ENCODE data around the gene PACSIN2.

PACSIN2 gene

GRCh38 chr22:42862045-42862734 lies 152.8 kb downstream of the PACSIN2 start:
- DNase-seq (ENCODE audit: low read depth in 2 of 2), result no peak

GRCh38 chr22:42860968-42861367 lies 154.0 kb downstream of the PACSIN2 start:
- no peak for DNase-seq (ENCODE audit: low read depth in 2 of 2)

GRCh38 chr22:42857845-42858481 lies 157.0 kb downstream of the PACSIN2 start:
- no peak for DNase-seq (ENCODE audit: low read depth in 2 of 2)

GRCh38 chr22:42856865-42857704 lies 157.9 kb downstream of the PACSIN2 start, which contains the start of gene ARFGAP3:
ARFGAP3 (minus strand) TSS chr22:42857273; CDS start chr22:42857182, 91 bp downstream.
- peak; percentile 83 to 95 for DNase-seq (ENCODE audit: low read depth in 2 of 2)

- DNase-seq (ENCODE audit: low read depth in 2 of 2), result peak; percentile 34 to 62
Observed at GRCh38 chr22:42856179-42856864, 158.6 kb downstream of the PACSIN2 start.

GRCh38 chr22:42855721-42856120 lies 159.2 kb downstream of the PACSIN2 start:
- DNase-seq (ENCODE audit: low read depth in 2 of 2), result no peak

- no peak for DNase-seq (ENCODE audit: low read depth in 2 of 2)
Observed at GRCh38 chr22:42855211-42855610, 159.7 kb downstream of the PACSIN2 start.

GRCh38 chr22:42848941-42849550 lies 165.9 kb downstream of the PACSIN2 start:
- DNase-seq (ENCODE audit: low read depth in 2 of 2), result no peak

GRCh38 chr22:42847110-42847509 lies 167.8 kb downstream of the PACSIN2 start:
- DNase-seq (ENCODE audit: low read depth in 2 of 2), result no peak

GRCh38 chr22:42844756-42845155 lies 170.2 kb downstream of the PACSIN2 start:
- DNase-seq (ENCODE audit: low read depth in 2 of 2), result no peak

- DNase-seq (ENCODE audit: low read depth in 2 of 2), result no peak
Observed at GRCh38 chr22:42842658-42843370, 172.1 kb downstream of the PACSIN2 start.

GRCh38 chr22:42841444-42841843 lies 173.5 kb downstream of the PACSIN2 start:
- DNase-seq (ENCODE audit: low read depth in 2 of 2), result no peak

- DNase-seq (ENCODE audit: low read depth in 2 of 2), result no peak
Observed at GRCh38 chr22:42837556-42837955, 177.4 kb downstream of the PACSIN2 start.

- DNase-seq (ENCODE audit: low read depth in 2 of 2), result no peak
Observed at GRCh38 chr22:42836026-42836425, 178.9 kb downstream of the PACSIN2 start.

- no peak for DNase-seq (ENCODE audit: low read depth in 2 of 2)
Observed at GRCh38 chr22:42834177-42834949, 180.6 kb downstream of the PACSIN2 start.

GRCh38 chr22:42833104-42833503 lies 181.8 kb downstream of the PACSIN2 start:
- no peak for DNase-seq (ENCODE audit: low read depth in 2 of 2)

- no peak for DNase-seq (ENCODE audit: low read depth in 2 of 2)
Observed at GRCh38 chr22:42831712-42832111, 183.2 kb downstream of the PACSIN2 start.

GRCh38 chr22:42830161-42830560 lies 184.8 kb downstream of the PACSIN2 start:
- no peak for DNase-seq (ENCODE audit: low read depth in 2 of 2)

- DNase-seq (ENCODE audit: low read depth in 2 of 2), result no peak
Observed at GRCh38 chr22:42829302-42829701, 185.6 kb downstream of the PACSIN2 start.

GRCh38 chr22:42825796-42826195 lies 189.2 kb downstream of the PACSIN2 start:
- no peak for DNase-seq (ENCODE audit: low read depth in 2 of 2)
